K562 (cell line): ENCODE results near the gene ZNF778. TPM values are rescaled to one million over a fixed set of nuclear protein-coding genes. Genes with fewer than 3 reads are reported as not detected.

Source experiments
- BRD4 ChIP-seq: fragments of 200-600 bp; sonication (generic); IDR thresholded peaks from 2 replicates; pipeline ENCODE4 v1.6.1; 2017; ENCODE audit warnings: inconsistent platforms
- COPS2 ChIP-seq: fragments of 450-650 bp; conservative IDR thresholded peaks from 2 replicates; pipeline ENCODE4 v1.6.1; 2016; ENCODE audit warnings: mild to moderate bottlenecking, moderate library complexity
- JUND ChIP-seq, 2 experiments: IDR thresholded peaks; 2 replicates in 1 of 2; 3 replicates in 1 of 2; pipeline ENCODE4 v1.6.1; 2011; ENCODE audit warnings: borderline replicate concordance in 2 of 2, low read depth in 2 of 2, low read length in 2 of 2, improper control_type of control experiment in 1 of 2, missing biosample characterization in 1 of 2, missing genetic modification characterization in 1 of 2, missing genetic modification reagents in 1 of 2
- THAP7 ChIP-seq: fragments of 250-450 bp; sonication (Bioruptor Pico); IDR thresholded peaks from 2 replicates; pipeline ENCODE4 v1.5.0; 2021
- TOE1 ChIP-seq, 2 experiments: fragments of 450-650 bp in 1 of 2; sonication (generic) in 1 of 2; formaldehyde crosslinking in 1 of 2; IDR thresholded peaks; 2 replicates each; pipeline versions ENCODE4 v1.7.1 to v1.8.0; 2016 to 2022; ENCODE audit warnings: borderline replicate concordance in 2 of 2, mild to moderate bottlenecking in 2 of 2, antibody characterized with exemption in 1 of 2, inconsistent platforms in 1 of 2, low read depth in 1 of 2, missing genetic modification reagents in 1 of 2, moderate library complexity in 1 of 2
- ZBTB7A ChIP-seq: IDR thresholded peaks from 2 replicates; pipeline ENCODE4 v1.6.1; 2011; ENCODE audit warnings: low read depth, mild to moderate bottlenecking, low read length, moderate library complexity, borderline replicate concordance; ENCODE audit not compliant: control insufficient read depth
- ZNF639 ChIP-seq, 2 experiments: fragments of 200-800 bp in 1 of 2; sonication (Bioruptor generic) in 1 of 2; sonication (generic) in 1 of 2; formaldehyde crosslinking in 1 of 2; IDR thresholded peaks in 1 of 2; conservative IDR thresholded peaks in 1 of 2; 2 replicates each; pipeline versions ENCODE4 v1.5.0 to v1.6.1; 2016 to 2020; ENCODE audit warnings: missing compliant biosample characterization in 1 of 2, missing genetic modification characterization in 1 of 2, missing genetic modification reagents in 1 of 2
- polyA plus RNA-seq, 8 experiments: library from polyadenylated mRNA; depleted of rRNA in 4 of 8; stranded (reverse) in 5 of 8; unstranded in 3 of 8; fragments of >200 nt; fragmentation: Nextera tagmentation in 2 of 8; fragmentation: Illumina TruSeq in 1 of 8; extraction: Ambion mirVana in 2 of 8; extraction: Trizol in 1 of 8; gene quantifications; 2 replicates each; pipeline versions ENCODE4 v1.2.1 to v1.2.3, GENCODE V29; 2011 to 2014; ENCODE audit warnings: inconsistent platforms in 1 of 8, missing spikeins in 1 of 8
- total RNA-seq, 7 experiments: library from RNA; depleted of rRNA in 6 of 7; stranded (reverse); fragments of >200 nt in 6 of 7; fragmentation: Illumina TruSeq in 2 of 7; extraction: Trizol in 2 of 7; gene quantifications; 2 replicates each; pipeline versions ENCODE4 v1.2.1 to v1.2.3, GENCODE V29; 2011 to 2021; ENCODE audit warnings: low replicate concordance in 1 of 7
- TF ChIP-seq, protein P1 (sequence below), 2 experiments: fragments of 450-650 bp in 1 of 2; IDR thresholded peaks; 2 replicates each; pipeline ENCODE4 v1.6.1; 2011 to 2017; ENCODE audit warnings: low read depth in 2 of 2, antibody characterized with exemption in 1 of 2, borderline replicate concordance in 1 of 2, low read length in 1 of 2, mild to moderate bottlenecking in 1 of 2, mixed read lengths in 1 of 2; ENCODE audit not compliant: control insufficient read depth in 1 of 2
- TF ChIP-seq, protein P2 (sequence below), 3 experiments: IDR thresholded peaks in 2 of 3; conservative IDR thresholded peaks in 1 of 3; 2 replicates each; pipeline ENCODE4 v1.5.1; 2011 to 2012; ENCODE audit warnings: low read length in 3 of 3, mild to moderate bottlenecking in 3 of 3, control low read depth in 2 of 3, improper control_type of control experiment in 1 of 3, inconsistent platforms in 1 of 3, low read depth in 1 of 3, mixed read lengths in 1 of 3, moderate library complexity in 1 of 3; ENCODE audit not compliant: insufficient read depth in 2 of 3

Gene ZNF778
- total and polyA plus RNA-seq, 9 of the 15 experiments (the other 6 are each of a cell fraction or from before 2014, with no cell fraction given), result 0.70 to 60.6 (median 7.5) TPM

GRCh38 chr16:89170346-89171215, 46.9 kb upstream of the ZNF778 start (continued):
- TF ChIP-seq, protein P1, sequence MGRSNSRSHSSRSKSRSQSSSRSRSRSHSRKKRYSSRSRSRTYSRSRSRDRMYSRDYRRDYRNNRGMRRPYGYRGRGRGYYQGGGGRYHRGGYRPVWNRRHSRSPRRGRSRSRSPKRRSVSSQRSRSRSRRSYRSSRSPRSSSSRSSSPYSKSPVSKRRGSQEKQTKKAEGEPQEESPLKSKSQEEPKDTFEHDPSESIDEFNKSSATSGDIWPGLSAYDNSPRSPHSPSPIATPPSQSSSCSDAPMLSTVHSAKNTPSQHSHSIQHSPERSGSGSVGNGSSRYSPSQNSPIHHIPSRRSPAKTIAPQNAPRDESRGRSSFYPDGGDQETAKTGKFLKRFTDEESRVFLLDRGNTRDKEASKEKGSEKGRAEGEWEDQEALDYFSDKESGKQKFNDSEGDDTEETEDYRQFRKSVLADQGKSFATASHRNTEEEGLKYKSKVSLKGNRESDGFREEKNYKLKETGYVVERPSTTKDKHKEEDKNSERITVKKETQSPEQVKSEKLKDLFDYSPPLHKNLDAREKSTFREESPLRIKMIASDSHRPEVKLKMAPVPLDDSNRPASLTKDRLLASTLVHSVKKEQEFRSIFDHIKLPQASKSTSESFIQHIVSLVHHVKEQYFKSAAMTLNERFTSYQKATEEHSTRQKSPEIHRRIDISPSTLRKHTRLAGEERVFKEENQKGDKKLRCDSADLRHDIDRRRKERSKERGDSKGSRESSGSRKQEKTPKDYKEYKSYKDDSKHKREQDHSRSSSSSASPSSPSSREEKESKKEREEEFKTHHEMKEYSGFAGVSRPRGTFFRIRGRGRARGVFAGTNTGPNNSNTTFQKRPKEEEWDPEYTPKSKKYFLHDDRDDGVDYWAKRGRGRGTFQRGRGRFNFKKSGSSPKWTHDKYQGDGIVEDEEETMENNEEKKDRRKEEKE (IDR thresholded peaks at IDR 0.05; ENCODE audit: borderline replicate concordance in 1 of 2, control insufficient read depth in 1 of 2, low read depth in 2 of 2, low read length in 1 of 2), result no peak
- no peak for TF ChIP-seq THAP7 (CRISPR knock-in tag)
- TF ChIP-seq BRD4, result no peak
- TF ChIP-seq, protein P2, sequence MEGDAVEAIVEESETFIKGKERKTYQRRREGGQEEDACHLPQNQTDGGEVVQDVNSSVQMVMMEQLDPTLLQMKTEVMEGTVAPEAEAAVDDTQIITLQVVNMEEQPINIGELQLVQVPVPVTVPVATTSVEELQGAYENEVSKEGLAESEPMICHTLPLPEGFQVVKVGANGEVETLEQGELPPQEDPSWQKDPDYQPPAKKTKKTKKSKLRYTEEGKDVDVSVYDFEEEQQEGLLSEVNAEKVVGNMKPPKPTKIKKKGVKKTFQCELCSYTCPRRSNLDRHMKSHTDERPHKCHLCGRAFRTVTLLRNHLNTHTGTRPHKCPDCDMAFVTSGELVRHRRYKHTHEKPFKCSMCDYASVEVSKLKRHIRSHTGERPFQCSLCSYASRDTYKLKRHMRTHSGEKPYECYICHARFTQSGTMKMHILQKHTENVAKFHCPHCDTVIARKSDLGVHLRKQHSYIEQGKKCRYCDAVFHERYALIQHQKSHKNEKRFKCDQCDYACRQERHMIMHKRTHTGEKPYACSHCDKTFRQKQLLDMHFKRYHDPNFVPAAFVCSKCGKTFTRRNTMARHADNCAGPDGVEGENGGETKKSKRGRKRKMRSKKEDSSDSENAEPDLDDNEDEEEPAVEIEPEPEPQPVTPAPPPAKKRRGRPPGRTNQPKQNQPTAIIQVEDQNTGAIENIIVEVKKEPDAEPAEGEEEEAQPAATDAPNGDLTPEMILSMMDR (IDR thresholded peaks at IDR 0.05 in 2 of 3, conservative IDR thresholded peaks at IDR 0.05 in 1 of 3; ENCODE audit: insufficient read depth in 2 of 3, low read depth in 1 of 3, low read length in 3 of 3), result 0 out of 6 replicates have a peak, but pooled peaks of 2 of the 3 experiments have one; percentile 4 to 26
- peak; percentile 10; the same call in 1 of the 2 replicates for TF ChIP-seq ZBTB7A
- TF ChIP-seq JUND (IDR thresholded peaks at IDR 0.05; ENCODE audit: borderline replicate concordance, low read depth, low read length), result no peak
- TF ChIP-seq JUND (tag; IDR thresholded peaks at IDR 0.05; ENCODE audit: borderline replicate concordance, low read depth, low read length), result no peak
- TF ChIP-seq COPS2, result no peak
- TF ChIP-seq TOE1 (IDR thresholded peaks at IDR 0.05; ENCODE audit: borderline replicate concordance), result no peak
- no peak for TF ChIP-seq TOE1 (CRISPR knock-in tag; IDR thresholded peaks at IDR 0.05; ENCODE audit: borderline replicate concordance, low read depth)
- TF ChIP-seq ZNF639 (CRISPR knock-in tag; conservative IDR thresholded peaks at IDR 0.05 in 1 of 2, IDR thresholded peaks at IDR 0.05 in 1 of 2), result 0 out of 4 replicates have a peak, but pooled peaks of 1 of the 2 experiments have one; percentile 64
